NCI-H1105 treated with DMSO at 0.1 percent for 48 hours (cell line): ENCODE measurements around the gene WTIP.
A peak's percentile ranks its signal among the peaks of the same experiment; 100 is the strongest.

Source experiments
- DNase-seq: peaks from one replicate; lab custom pipeline; 2025; lab: John Stamatoyannopoulos, UW

The WTIP gene

GRCh38 chr19:34479396-34479795, 2.2 kb upstream of the WTIP start:
- no peak for DNase-seq

- no peak for DNase-seq
Observed at GRCh38 chr19:34480491-34480890, 1.1 kb upstream of the WTIP start.

- no peak for DNase-seq
Observed at GRCh38 chr19:34481861-34482379, 362 bp downstream of the WTIP start.

GRCh38 chr19:34482380-34483250, 1.1 kb downstream of the WTIP start:
- no peak for DNase-seq

DNA sequence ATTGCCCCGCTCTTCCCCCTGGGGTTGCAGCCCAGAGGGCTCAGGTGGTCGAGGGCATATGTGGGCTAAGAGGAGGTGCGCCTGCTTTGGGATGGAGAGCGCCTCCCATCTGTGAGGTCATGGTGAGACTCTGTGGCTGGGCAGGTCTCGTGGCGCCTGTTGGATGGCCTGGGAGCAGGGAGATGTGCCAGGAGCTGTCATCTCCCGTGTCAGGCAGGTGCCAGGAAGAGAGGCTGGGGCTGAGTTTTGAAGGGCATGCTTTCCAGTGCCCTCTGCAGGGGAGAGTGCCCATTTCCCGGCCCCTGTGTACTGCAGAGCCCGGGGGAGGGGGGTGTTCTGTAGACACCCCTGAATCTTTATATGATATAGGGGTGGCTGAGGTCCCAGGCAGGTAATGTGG, 2.8 kb downstream of the WTIP start:
- DNase-seq: no peak

GRCh38 chr19:34485831-34486230, 4.3 kb downstream of the WTIP start:
- no peak for DNase-seq

DNA sequence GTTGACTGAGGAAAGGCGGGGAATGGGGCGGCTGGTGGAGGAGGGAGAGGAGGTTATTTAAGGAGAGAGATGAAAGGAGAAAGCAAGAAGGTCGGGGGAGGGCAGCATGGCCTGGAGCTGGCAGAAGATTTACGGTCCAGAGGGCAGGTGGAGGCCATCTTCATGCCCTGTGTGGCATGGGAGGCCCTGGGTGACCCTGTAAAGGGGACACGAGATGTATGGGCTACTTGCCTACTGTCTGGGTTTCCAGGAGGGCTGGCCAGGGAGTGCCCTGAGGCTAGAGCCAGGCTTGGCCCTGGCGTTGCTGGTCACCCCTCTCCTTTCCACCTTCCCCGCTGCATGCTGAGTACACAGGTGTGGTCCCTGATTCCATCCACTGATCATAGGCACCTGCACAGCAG, 6.1 kb downstream of the WTIP start:
- DNase-seq: no peak

GRCh38 chr19:34489175-34489574, 7.6 kb downstream of the WTIP start:
- DNase-seq: no peak

DNA sequence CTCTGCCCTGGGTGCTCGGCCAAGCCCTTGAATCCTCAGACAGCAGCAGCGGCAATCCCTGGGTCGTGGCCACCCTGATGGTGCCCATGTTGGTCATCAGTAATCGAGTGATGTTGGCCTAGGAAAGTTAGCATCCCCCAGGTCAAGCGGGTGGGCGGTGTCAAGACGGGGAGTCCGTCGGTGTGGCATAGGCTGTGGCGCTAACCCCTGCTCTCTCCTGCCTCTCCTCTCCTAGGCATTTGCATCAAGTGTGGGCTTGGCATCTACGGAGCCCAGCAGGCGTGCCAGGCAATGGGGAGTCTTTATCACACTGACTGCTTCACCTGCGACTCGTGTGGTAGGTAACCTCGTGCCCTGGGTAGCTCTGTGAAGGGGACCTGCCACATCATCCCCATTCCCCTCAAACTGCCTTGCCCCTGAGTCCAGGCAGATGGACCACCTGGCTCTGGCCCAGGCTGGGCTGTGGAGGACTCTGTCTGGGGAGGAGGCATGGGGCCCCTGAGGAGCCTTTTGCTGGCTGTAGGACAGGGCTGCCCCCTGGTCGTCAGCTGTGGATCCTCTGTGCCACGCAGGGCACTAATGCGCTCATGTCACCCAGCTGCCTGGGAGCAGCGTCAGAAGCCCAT, 8.7 kb downstream of the WTIP start:
- no peak for DNase-seq

- DNase-seq: no peak
Observed at GRCh38 chr19:34493038-34493648, 11.6 kb downstream of the WTIP start.

- DNase-seq: no peak
Observed at GRCh38 chr19:34493649-34494044, 12.1 kb downstream of the WTIP start.

- no peak for DNase-seq
Observed at GRCh38 chr19:34494601-34495000, 13.0 kb downstream of the WTIP start.

GRCh38 chr19:34495416-34495815, 13.9 kb downstream of the WTIP start:
- no peak for DNase-seq

DNA sequence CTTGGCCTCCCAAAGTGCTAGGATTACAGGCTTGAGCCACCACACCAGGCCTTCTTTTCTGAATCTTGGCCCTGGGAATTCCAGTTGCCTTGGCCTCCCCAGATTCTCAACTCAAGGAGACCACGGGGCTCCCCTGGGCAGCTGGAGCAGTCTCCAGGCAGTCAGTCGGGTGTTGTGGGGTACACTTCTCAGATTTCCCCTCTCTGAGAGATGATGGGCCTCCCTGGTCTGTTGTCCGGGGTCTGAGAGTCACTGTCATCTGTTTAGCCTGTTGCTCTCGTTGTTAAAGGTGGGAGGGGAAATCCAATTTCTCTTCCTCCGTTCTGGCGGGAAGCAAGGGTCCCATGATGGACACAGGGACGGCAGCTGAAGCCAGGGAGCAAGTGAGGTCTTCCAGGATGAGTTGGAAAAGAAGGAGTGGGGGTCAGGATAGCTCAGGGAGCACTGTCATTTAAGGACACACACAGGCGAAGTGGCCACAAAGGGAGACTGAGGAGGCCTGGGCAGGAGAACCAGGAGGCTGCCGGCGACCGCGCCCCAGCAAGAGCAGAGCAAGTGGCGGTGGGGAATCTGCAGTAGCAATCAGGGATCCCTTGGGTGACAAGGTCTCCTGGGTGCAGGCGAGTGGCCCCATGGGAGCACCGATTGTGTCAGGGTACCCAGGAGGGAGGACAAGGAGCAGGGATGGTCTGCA, 15.7 kb downstream of the WTIP start:
- no peak for DNase-seq

GRCh38 chr19:34499155-34499834, 17.7 kb downstream of the WTIP start:
- no peak for DNase-seq

DNA sequence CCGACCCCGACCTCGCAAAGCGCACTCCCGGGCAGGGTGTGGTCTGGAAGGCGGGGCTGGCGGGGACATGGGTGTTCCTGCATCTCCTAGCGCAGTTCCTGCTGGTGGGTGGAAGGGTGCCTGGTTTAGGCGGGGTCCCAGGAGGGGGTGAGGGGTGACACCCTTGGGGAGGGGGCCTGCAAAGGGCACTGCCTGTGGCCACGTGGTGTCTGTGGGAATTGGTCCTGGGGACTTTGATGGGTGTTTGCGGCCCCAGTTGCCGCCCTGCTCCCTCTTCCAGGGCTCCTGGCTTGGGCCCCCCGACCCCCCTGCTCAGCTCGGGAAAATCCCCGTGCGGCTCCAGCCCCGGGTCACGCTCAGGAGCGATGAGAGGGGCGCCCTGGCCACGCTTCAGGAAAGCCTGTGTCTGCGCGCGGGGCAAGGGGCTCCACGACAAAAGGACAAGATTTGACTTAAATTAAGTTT, 19.1 kb downstream of the WTIP start:
- DNase-seq: no peak

- peak; percentile 74 for DNase-seq
Observed at GRCh38 chr19:34501339-34502320, 20.1 kb downstream of the WTIP start.

DNA sequence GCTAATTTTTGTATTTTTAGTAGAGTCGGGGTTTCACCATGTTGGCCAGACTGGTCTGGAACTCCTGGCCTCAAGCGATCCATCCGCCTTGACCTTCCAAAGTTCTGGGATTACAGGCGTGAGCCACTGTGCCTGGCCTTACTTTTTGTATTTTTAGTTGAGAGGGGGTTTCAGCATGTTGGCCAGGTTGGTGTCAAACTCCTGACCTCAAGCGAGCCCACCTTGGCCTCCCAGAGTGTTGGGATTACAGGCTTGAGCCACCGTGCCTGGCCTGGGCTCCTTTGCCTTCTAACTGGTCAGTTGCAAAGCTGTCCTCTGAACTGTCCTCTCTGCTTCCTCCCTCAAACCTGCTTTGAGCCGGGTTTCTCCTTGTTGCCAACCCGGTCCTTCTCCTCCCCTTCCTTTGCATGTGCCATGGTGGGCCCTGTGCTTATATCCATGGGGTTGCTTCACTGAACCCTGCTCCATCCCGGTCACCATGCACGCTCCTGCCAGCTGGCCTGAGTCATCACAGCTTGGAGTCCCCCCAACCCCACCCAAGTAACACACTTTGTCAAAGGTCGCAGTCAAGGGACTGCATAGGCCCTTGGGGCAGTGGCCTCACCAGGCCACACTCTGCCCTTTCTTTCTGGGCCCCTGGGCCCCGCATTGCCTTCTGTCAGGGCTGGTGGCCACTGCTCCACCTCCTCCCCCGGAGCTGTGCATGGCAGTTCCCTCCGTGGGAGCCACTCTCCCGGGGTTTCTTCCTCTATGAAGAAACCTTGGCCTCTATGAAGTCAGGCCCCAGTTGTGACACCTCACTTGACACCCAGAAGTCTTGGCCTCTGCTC, 21.2 kb downstream of the WTIP start:
- no peak for DNase-seq

DNA sequence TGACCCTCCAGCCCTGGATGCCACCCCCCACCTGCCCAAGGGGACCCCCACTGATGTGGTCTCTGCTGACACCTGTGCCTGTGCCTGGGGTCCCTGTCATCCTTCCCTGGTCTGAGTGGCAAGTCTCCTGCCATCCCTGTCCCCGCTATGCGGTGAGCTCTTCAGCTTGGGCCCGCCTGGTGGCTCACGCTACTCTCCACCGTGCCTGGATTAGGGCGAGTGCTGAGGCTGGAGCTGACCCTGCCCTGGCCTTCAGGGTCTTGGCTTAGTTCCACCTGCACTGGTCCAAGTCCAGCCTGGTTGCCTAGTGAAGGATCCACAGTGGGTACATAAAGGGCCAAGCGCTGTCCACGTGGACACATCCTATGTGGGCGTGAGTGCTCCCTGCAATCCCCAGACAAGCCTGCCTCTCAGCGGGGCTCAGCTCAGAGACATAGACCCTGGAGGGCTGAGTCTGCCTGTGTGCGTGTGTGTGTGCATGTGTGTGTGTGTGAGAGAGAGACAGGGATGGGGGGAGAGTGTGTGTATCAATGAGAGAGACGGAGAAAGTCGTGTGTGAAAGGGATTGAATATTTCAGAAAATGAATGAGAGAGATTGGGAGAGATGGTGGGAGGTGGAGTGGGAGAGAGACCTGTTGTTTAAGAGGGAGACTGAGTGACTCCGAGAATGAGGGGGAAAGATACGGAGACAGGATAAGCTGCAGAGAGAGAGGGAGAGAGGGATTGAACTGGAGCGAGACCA, 22.1 kb downstream of the WTIP start:
- no peak for DNase-seq
